Natural killer cell (primary cell): ENCODE results near the gene RBM28. TPM values are rescaled to one million over a fixed set of nuclear protein-coding genes. Genes with fewer than 3 reads are reported as not detected.

Experiments
- ATAC-seq, 3 donors: fragments of 150-1000 bp in 2 of 3; fragments of 200-7000 bp in 1 of 3; cut with Tn5 transposase; 1 replicate in 1 of 3; 2 replicates in 2 of 3; pipeline ENCODE4 v1.10.0; 2021; ENCODE audit warnings: mild to moderate bottlenecking in 2 of 3, moderate library complexity in 2 of 3
- DNase-seq, 2 donors: peaks; one replicate each; pipeline versions ENCODE4 v3.0.0 to v3.0.0-alpha.2; 2013 to 2021; ENCODE audit warnings: mixed read lengths in 1 of 2
- H3K27ac ChIP-seq: one replicate; pipeline ENCODE4 v1.5.1; 2013; ENCODE audit warnings: mild to moderate bottlenecking, low read length
- H3K27me3 ChIP-seq: one replicate; pipeline ENCODE4 v1.6.1; 2013; ENCODE audit warnings: low read length; ENCODE audit not compliant: control insufficient read depth, insufficient read depth
- H3K36me3 ChIP-seq: one replicate; pipeline ENCODE4 v1.6.1; 2013; ENCODE audit warnings: low read length; ENCODE audit not compliant: control insufficient read depth, insufficient read depth
- H3K4me1 ChIP-seq: one replicate; pipeline ENCODE4 v1.6.1; 2013; ENCODE audit warnings: low read length; ENCODE audit not compliant: control insufficient read depth, insufficient read depth
- H3K4me3 ChIP-seq: one replicate; pipeline ENCODE4 v1.5.1; 2013; ENCODE audit warnings: low read length
- H3K9me3 ChIP-seq: one replicate; pipeline ENCODE4 v1.6.1; 2013; ENCODE audit warnings: low read length; ENCODE audit not compliant: control insufficient read depth, insufficient read depth
- H3K27ac Mint-ChIP-seq, 2 donors: one replicate each; pipeline ENCODE4 v1.8.0; 2022; ENCODE audit warnings: mild to moderate bottlenecking in 2 of 2, mixed read lengths in 2 of 2, moderate library complexity in 1 of 2
- H3K27me3 Mint-ChIP-seq, 2 donors: one replicate each; pipeline ENCODE4 v1.8.0; 2022; ENCODE audit warnings: low read depth in 2 of 2, mixed read lengths in 2 of 2
- H3K36me3 Mint-ChIP-seq: one replicate; pipeline ENCODE4 v1.8.0; 2022; ENCODE audit warnings: mixed read lengths
- H3K4me1 Mint-ChIP-seq, 2 donors: one replicate each; pipeline ENCODE4 v1.8.0; 2022; ENCODE audit warnings: mixed read lengths in 2 of 2
- H3K4me3 Mint-ChIP-seq: one replicate; pipeline ENCODE4 v1.8.0; 2022; ENCODE audit warnings: mild to moderate bottlenecking, moderate library complexity, mixed read lengths
- H3K9me3 Mint-ChIP-seq, 2 donors: one replicate each; pipeline ENCODE4 v1.8.0; 2022; ENCODE audit warnings: mixed read lengths in 2 of 2
- WGBS: methylation state at CpG from one replicate; pipeline ENCODE4 v1.1.7; 2013; ENCODE audit warnings: missing lambda C conversion rate; ENCODE audit not compliant: insufficient coverage; 5-methylcytosine and 5-hydroxymethylcytosine counted together
- intact Hi-C: fragments of 100-400 bp; cut with micrococcal nuclease; formaldehyde crosslinking; loops from one replicate; pipeline ENCODE4 v1.14.2; 2022
- total RNA-seq, 4 donors: library from RNA; stranded (reverse); fragments of 120-200 nt in 1 of 4; gene quantifications; one replicate each; pipeline versions ENCODE4 v1.2.3 to v1.2.4, GENCODE V29; 2013 to 2022
- TF ChIP-seq, protein P1 (sequence below): fragments of 200-600 bp; IDR thresholded peaks from one replicate; pipeline ENCODE4 v1.8.0; 2022; ENCODE audit warnings: antibody characterized with exemption

RBM28 gene
- total RNA-seq, 3 donors from 2014 or later (not counting 1 experiment from before 2014, with no cell fraction given) = 32.5 to 48.7 (median 48.5) TPM

- Histone ChIP-seq H3K27me3 (no peaks in the 10 kb centered on the region), H3K4me3 (no peak overlapping the region), H3K36me3 (no peaks in the 10 kb centered on the region), H3K4me1 (peaks cover 6% of the 10 kb centered on the region), H3K27ac (no peak overlapping the region), H3K9me3 (no peaks in the 10 kb centered on the region)
- TF ChIP-seq, protein P1, sequence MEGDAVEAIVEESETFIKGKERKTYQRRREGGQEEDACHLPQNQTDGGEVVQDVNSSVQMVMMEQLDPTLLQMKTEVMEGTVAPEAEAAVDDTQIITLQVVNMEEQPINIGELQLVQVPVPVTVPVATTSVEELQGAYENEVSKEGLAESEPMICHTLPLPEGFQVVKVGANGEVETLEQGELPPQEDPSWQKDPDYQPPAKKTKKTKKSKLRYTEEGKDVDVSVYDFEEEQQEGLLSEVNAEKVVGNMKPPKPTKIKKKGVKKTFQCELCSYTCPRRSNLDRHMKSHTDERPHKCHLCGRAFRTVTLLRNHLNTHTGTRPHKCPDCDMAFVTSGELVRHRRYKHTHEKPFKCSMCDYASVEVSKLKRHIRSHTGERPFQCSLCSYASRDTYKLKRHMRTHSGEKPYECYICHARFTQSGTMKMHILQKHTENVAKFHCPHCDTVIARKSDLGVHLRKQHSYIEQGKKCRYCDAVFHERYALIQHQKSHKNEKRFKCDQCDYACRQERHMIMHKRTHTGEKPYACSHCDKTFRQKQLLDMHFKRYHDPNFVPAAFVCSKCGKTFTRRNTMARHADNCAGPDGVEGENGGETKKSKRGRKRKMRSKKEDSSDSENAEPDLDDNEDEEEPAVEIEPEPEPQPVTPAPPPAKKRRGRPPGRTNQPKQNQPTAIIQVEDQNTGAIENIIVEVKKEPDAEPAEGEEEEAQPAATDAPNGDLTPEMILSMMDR = no peak
- H3K27me3 Mint-ChIP-seq = no peaks in the 10 kb centered on the region
- H3K4me1 Mint-ChIP-seq = peaks cover 0 to 10% of the 10 kb centered on the region in 2 donors
- no peak overlapping the region for H3K4me3 Mint-ChIP-seq
- no peaks in the 10 kb centered on the region for H3K9me3 Mint-ChIP-seq
- WGBS = 93% methylated on average over 5 of the region's 7 CpGs
- DNase-seq = no peak
- H3K36me3 Mint-ChIP-seq = no peaks in the 10 kb centered on the region
- intact Hi-C loops = no loop called here
- no peak overlapping the region for H3K27ac Mint-ChIP-seq
- no peak for ATAC-seq
Observed at GRCh38 chr7:128384726-128385125, 41.0 kb upstream of the RBM28 start.

- H3K9me3 ChIP-seq = no peaks in the 10 kb centered on the region
- H3K27ac Mint-ChIP-seq = no peak overlapping the region
- no peak for ATAC-seq
- H3K36me3 Mint-ChIP-seq = no peaks in the 10 kb centered on the region
- H3K9me3 Mint-ChIP-seq = no peaks in the 10 kb centered on the region
- H3K4me1 ChIP-seq = peaks cover 6% of the 10 kb centered on the region
- no peak overlapping the region for H3K4me3 Mint-ChIP-seq
- H3K27me3 ChIP-seq = no peaks in the 10 kb centered on the region
- no peak overlapping the region for H3K4me3 ChIP-seq
- intact Hi-C loops = no loop called here
- no peaks in the 10 kb centered on the region for H3K27me3 Mint-ChIP-seq
- H3K36me3 ChIP-seq = no peaks in the 10 kb centered on the region
- DNase-seq = no peak
- H3K27ac ChIP-seq = no peak overlapping the region
- 96% methylated on average over 1 of the region's 3 CpGs for WGBS
- TF ChIP-seq, protein P1 = no peak
- peaks cover 0 to 10% of the 10 kb centered on the region in 2 donors for H3K4me1 Mint-ChIP-seq
Observed at GRCh38 chr7:128383776-128384175, 40.1 kb upstream of the RBM28 start.

- H3K4me1 ChIP-seq = no peaks in the 10 kb centered on the region
- no peak overlapping the region for H3K4me3 ChIP-seq
- H3K36me3 Mint-ChIP-seq = no peaks in the 10 kb centered on the region
- no peak for ATAC-seq
- H3K36me3 ChIP-seq = no peaks in the 10 kb centered on the region
- H3K27ac Mint-ChIP-seq = no peak overlapping the region
- peaks cover 0 to 3% of the 10 kb centered on the region in 2 donors for H3K4me1 Mint-ChIP-seq
- whole genome bisulfite sequencing = 81% methylated on average over 18 of the region's 19 CpGs
- H3K9me3 Mint-ChIP-seq = no peaks in the 10 kb centered on the region
- no peaks in the 10 kb centered on the region for H3K9me3 ChIP-seq
- intact Hi-C loops = no loop called here
- no peak overlapping the region for H3K27ac ChIP-seq
- no peak overlapping the region for H3K4me3 Mint-ChIP-seq
- no peaks in the 10 kb centered on the region for H3K27me3 Mint-ChIP-seq
- TF ChIP-seq, protein P1 = peak; percentile 30
- peak in 1 of 2 donors; percentile 56 for DNase-seq
- H3K27me3 ChIP-seq = no peaks in the 10 kb centered on the region
Observed at GRCh38 chr7:128381161-128381821, 37.6 kb upstream of the RBM28 start.
